ENCODE measurements around the gene ZIC4.

- TF ChIP-seq CTCF (conservative IDR thresholded peaks at IDR 0.05), result no peak
- TF ChIP-seq ZFX (IDR thresholded peaks at IDR 0.05), result no peak
Observed at GRCh38 chr3:147412261-147412916, 6.0 kb upstream of the ZIC4 start.
